ENCODE results near the gene PRR30. TPM values are rescaled to one million over a fixed set of nuclear protein-coding genes. Genes with fewer than 3 reads are reported as not detected.
"Not testable (repeated sequence)": the region's sequence is repeated elsewhere in the genome, so short reads cannot be mapped to it uniquely, and the experiment has no call there.

The PRR30 gene
- polyA plus RNA-seq, 1 experiment: not detected

- ChIA-PET POLR2A (interaction anchor here (0.6 kb wide), 1 partner anchor 59 kb away, joined by 8 read pairs; no protein-coding TSS in a partner anchor), CTCF (interaction anchor here (0.7 to 2.3 kb wide), 7 partner anchors 10 to 107 kb away, joined by 3 to 8 read pairs (median 4); partner anchors contain the start of gene PREB)
- Histone ChIP-seq H3K36me3 (ENCODE audit: control insufficient read depth, insufficient read depth, low read length) (no peaks in the 10 kb centered on the region), H3K4me3 (ENCODE audit: low read depth, low read length) (peak within 1 kb of the TSS; percentile 61), H3K27me3 (ENCODE audit: control insufficient read depth, insufficient read depth, low read length) (peaks cover 15% of the 10 kb centered on the region)
- no peak for TF ChIP-seq CTCF (IDR thresholded peaks at IDR 0.05; ENCODE audit: insufficient read depth, low read depth, low read length)
- no peak for DNase-seq (ENCODE audit: low read depth)
Observed at GRCh38 chr2:27123302-27124150, 15.7 kb downstream of the PRR30 start, which contains the start of gene ABHD1. Gene ABHD1, plus strand, starts transcription at chr2:27123815. Its CDS starts 134 bp downstream, at chr2:27123949.

GRCh38 chr2:27122791-27123190, 16.4 kb downstream of the PRR30 start:
- DNase-seq (ENCODE audit: low read depth): no peak
- ChIA-PET POLR2A (interaction anchor here (0.6 kb wide), 1 partner anchor 58 kb away, joined by 8 read pairs; no protein-coding TSS in a partner anchor), CTCF (interaction anchor here (0.8 to 2.3 kb wide), 4 partner anchors 11 to 69 kb away, joined by 3 to 8 read pairs (median 4); partner anchors contain the start of gene PREB)
- TF ChIP-seq CTCF (IDR thresholded peaks at IDR 0.05; ENCODE audit: insufficient read depth, low read depth, low read length): no peak
- H3K27me3 ChIP-seq (ENCODE audit: control insufficient read depth, insufficient read depth, low read length): peaks cover 20% of the 10 kb centered on the region
- H3K4me3 ChIP-seq (ENCODE audit: low read depth, low read length): no peak overlapping the region
- no peaks in the 10 kb centered on the region for H3K36me3 ChIP-seq (ENCODE audit: control insufficient read depth, insufficient read depth, low read length)

GRCh38 chr2:27121906-27122305, 17.3 kb downstream of the PRR30 start:
- peaks cover 22% of the 10 kb centered on the region for H3K27me3 ChIP-seq (ENCODE audit: control insufficient read depth, insufficient read depth, low read length)
- H3K36me3 ChIP-seq (ENCODE audit: control insufficient read depth, insufficient read depth, low read length): no peaks in the 10 kb centered on the region

GRCh38 chr2:27119330-27119670, 19.9 kb downstream of the PRR30 start:
- peak overlapping the region; percentile 46; the same call in 1 of the 2 replicates for H3K4me3 ChIP-seq (ENCODE audit: low read depth, low read length)
- H3K36me3 ChIP-seq (ENCODE audit: control insufficient read depth, insufficient read depth, low read length); DNase-seq (ENCODE audit: low read depth); POLR2A ChIA-PET: not testable (repeated sequence)
- CTCF ChIA-PET: interaction anchor here (1.3 kb wide), 1 partner anchor 72 kb away, joined by 5 read pairs; no protein-coding TSS in a partner anchor
- peaks cover 22% of the 10 kb centered on the region for H3K27me3 ChIP-seq (ENCODE audit: control insufficient read depth, insufficient read depth, low read length)

More at GRCh38 chr2:27121906-27122305, 17.3 kb downstream of the PRR30 start:
- H3K4me3 ChIP-seq (ENCODE audit: low read depth, low read length): no peak overlapping the region
- DNase-seq (ENCODE audit: low read depth): no peak
- CTCF ChIA-PET: no interaction called here
- POLR2A ChIA-PET: no interaction called here
- TF ChIP-seq CTCF (IDR thresholded peaks at IDR 0.05; ENCODE audit: insufficient read depth, low read depth, low read length): no peak

- H3K27me3 ChIP-seq (ENCODE audit: control insufficient read depth, insufficient read depth, low read length): peaks cover 22% of the 10 kb centered on the region
- CTCF ChIA-PET: interaction anchor here (0.5 to 1.3 kb wide), 2 partner anchors 73 to 165 kb away, joined by 3 to 5 read pairs; no protein-coding TSS in a partner anchor
- POLR2A ChIA-PET: no interaction called here
- no peaks in the 10 kb centered on the region for H3K36me3 ChIP-seq (ENCODE audit: control insufficient read depth, insufficient read depth, low read length)
- DNase-seq (ENCODE audit: low read depth): no peak
- no peak for TF ChIP-seq CTCF (IDR thresholded peaks at IDR 0.05; ENCODE audit: insufficient read depth, low read depth, low read length)
- peak within 1 kb of the TSS; percentile 46 for H3K4me3 ChIP-seq (ENCODE audit: low read depth, low read length)
Observed at GRCh38 chr2:27118525-27119329, 20.5 kb downstream of the PRR30 start, which contains the start of gene CGREF1. Gene CGREF1, minus strand, starts transcription at chr2:27119128. Its CDS starts 14,762 bp downstream, at chr2:27104366.
